ENCODE results near the gene ITGA1.

DNA sequence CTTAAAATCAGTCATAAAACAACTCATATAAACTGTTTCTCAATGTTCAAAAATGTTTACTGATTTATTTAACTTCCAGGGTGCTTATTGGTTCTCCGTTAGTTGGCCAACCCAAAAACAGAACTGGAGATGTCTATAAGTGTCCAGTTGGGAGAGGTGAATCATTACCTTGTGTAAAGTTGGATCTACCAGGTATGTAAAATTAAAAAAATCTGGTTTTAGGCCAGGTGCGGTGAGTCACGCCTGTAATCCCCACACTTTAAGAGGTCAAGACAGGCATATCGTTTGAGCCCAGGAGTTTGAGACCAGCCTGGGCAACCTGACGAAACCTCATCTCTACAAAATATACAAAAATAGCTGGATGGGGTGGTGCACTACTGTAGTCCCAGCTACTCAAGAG is 73.7 kb downstream of the ITGA1 start:
- TF ChIP-seq, protein P1, sequence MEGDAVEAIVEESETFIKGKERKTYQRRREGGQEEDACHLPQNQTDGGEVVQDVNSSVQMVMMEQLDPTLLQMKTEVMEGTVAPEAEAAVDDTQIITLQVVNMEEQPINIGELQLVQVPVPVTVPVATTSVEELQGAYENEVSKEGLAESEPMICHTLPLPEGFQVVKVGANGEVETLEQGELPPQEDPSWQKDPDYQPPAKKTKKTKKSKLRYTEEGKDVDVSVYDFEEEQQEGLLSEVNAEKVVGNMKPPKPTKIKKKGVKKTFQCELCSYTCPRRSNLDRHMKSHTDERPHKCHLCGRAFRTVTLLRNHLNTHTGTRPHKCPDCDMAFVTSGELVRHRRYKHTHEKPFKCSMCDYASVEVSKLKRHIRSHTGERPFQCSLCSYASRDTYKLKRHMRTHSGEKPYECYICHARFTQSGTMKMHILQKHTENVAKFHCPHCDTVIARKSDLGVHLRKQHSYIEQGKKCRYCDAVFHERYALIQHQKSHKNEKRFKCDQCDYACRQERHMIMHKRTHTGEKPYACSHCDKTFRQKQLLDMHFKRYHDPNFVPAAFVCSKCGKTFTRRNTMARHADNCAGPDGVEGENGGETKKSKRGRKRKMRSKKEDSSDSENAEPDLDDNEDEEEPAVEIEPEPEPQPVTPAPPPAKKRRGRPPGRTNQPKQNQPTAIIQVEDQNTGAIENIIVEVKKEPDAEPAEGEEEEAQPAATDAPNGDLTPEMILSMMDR (IDR thresholded peaks at IDR 0.05; ENCODE audit: low read depth, low read length) = no peak
- no peak for TF ChIP-seq EZH2phosphoT487 (IDR thresholded peaks at IDR 0.05; ENCODE audit: low read depth)
